ENCODE results near the gene TSC2.
A peak's percentile ranks its signal among the peaks of the same experiment; 100 is the strongest.
"Not testable (repeated sequence)": the region's sequence is repeated elsewhere in the genome, so short reads cannot be mapped to it uniquely, and the experiment has no call there.

The TSC2 gene

GRCh38 chr16:2086106-2086742 is 38.4 kb downstream of the TSC2 start:
- DNase-seq (ENCODE audit: low spot score) = no peak

- DNase-seq (ENCODE audit: low spot score) = no peak
Observed at GRCh38 chr16:2086812-2087747, 39.3 kb downstream of the TSC2 start.

GRCh38 chr16:2087748-2088631 is 40.2 kb downstream of the TSC2 start:
- DNase-seq (ENCODE audit: low spot score) = no peak

GRCh38 chr16:2088759-2089358 is 41.1 kb downstream of the TSC2 start:
- DNase-seq (ENCODE audit: low spot score) = no peak

- no peak for DNase-seq (ENCODE audit: low spot score)
Observed at GRCh38 chr16:2089706-2090480, 42.1 kb downstream of the TSC2 start.

- no peak for DNase-seq (ENCODE audit: low spot score)
Observed at GRCh38 chr16:2090481-2090776, 42.6 kb downstream of the TSC2 start.

- peak; percentile 39 for DNase-seq (ENCODE audit: low spot score)
Observed at GRCh38 chr16:2090777-2091546, 43.2 kb downstream of the TSC2 start.

- no peak for DNase-seq (ENCODE audit: low spot score)
Observed at GRCh38 chr16:2091547-2092255, 43.9 kb downstream of the TSC2 start.

- DNase-seq (ENCODE audit: low spot score) = no peak
Observed at GRCh38 chr16:2092256-2092620, 44.5 kb downstream of the TSC2 start.

GRCh38 chr16:2092866-2093265 is 45.1 kb downstream of the TSC2 start:
- DNase-seq (ENCODE audit: low spot score) = no peak

GRCh38 chr16:2093793-2094192 is 46.0 kb downstream of the TSC2 start:
- DNase-seq (ENCODE audit: low spot score) = no peak

- no peak for DNase-seq (ENCODE audit: low spot score)
Observed at GRCh38 chr16:2095315-2095853, 47.6 kb downstream of the TSC2 start.

- no peak for DNase-seq (ENCODE audit: low spot score)
Observed at GRCh38 chr16:2095918-2096582, 48.3 kb downstream of the TSC2 start.

GRCh38 chr16:2096853-2097595 is 49.2 kb downstream of the TSC2 start:
- no peak for DNase-seq (ENCODE audit: low spot score)

- DNase-seq (ENCODE audit: low spot score) = not testable (repeated sequence)
Observed at GRCh38 chr16:2097689-2098088, 49.9 kb downstream of the TSC2 start.

GRCh38 chr16:2101581-2101980 is 53.8 kb downstream of the TSC2 start:
- DNase-seq (ENCODE audit: low spot score) = not testable (repeated sequence)

- no peak for DNase-seq (ENCODE audit: low spot score)
Observed at GRCh38 chr16:2102471-2102870, 54.7 kb downstream of the TSC2 start.

- DNase-seq (ENCODE audit: low spot score) = not testable (repeated sequence)
Observed at GRCh38 chr16:2104464-2104863, 56.7 kb downstream of the TSC2 start.

All from COLO829 (cell line).